OCI-LY1 (cell line): Measurements from ENCODE around the gene VMAC.

Experiments used
- H2AFZ ChIP-seq: fragments of 200-600 bp; sonication (generic), shearing (Covaris generic); 2 replicates; pipeline ENCODE4 v1.6.0; 2014; ENCODE audit warnings: antibody characterized with exemption, mild to moderate bottlenecking, low read length
- H3F3A ChIP-seq: fragments of 200-600 bp; sonication (generic), shearing (Covaris generic); 2 replicates; pipeline ENCODE4 v1.6.0; 2014; ENCODE audit warnings: mild to moderate bottlenecking, antibody characterized with exemption, low read length, moderate library complexity; ENCODE audit not compliant: insufficient read depth
- H3K27ac ChIP-seq: fragments of 200-600 bp; sonication (generic); 2 replicates; pipeline ENCODE4 v1.5.1; 2014; ENCODE audit warnings: low read length, mixed run types, mild to moderate bottlenecking, low read depth; ENCODE audit not compliant: poor library complexity, severe bottlenecking
- H3K27me3 ChIP-seq: fragments of 200-600 bp; sonication (generic); 2 replicates; pipeline ENCODE4 v1.6.0; 2014; ENCODE audit warnings: antibody characterized with exemption, mild to moderate bottlenecking, low read length, moderate library complexity; ENCODE audit not compliant: insufficient read depth
- H3K36me3 ChIP-seq: fragments of 200-600 bp; sonication (generic); 2 replicates; pipeline ENCODE4 v1.6.1; 2014; ENCODE audit warnings: mild to moderate bottlenecking, antibody characterized with exemption, low read length, moderate library complexity, mixed read lengths; ENCODE audit not compliant: insufficient read depth
- H3K4me1 ChIP-seq: fragments of 200-600 bp; sonication (generic); 2 replicates; pipeline ENCODE4 v1.5.1; 2014; ENCODE audit warnings: mild to moderate bottlenecking, low read length, moderate library complexity; ENCODE audit not compliant: insufficient read depth, severe bottlenecking
- H3K4me2 ChIP-seq: fragments of 200-600 bp; sonication (generic), shearing (Covaris generic); 2 replicates; pipeline ENCODE4 v1.6.1; 2014; ENCODE audit warnings: low read length
- H3K4me3 ChIP-seq: fragments of 200-600 bp; sonication (generic); 2 replicates; pipeline ENCODE4 v1.5.1; 2014; ENCODE audit warnings: low read length, low read depth, mild to moderate bottlenecking, mixed read lengths; ENCODE audit not compliant: poor library complexity, severe bottlenecking
- H3K79me2 ChIP-seq: fragments of 200-600 bp; shearing (Covaris generic); 2 replicates; pipeline ENCODE4 v1.6.1; 2016; ENCODE audit warnings: mixed run types, low read length, mixed read lengths; ENCODE audit not compliant: insufficient read depth
- H3K9ac ChIP-seq: fragments of 200-600 bp; sonication (generic), shearing (Covaris generic); 2 replicates; pipeline ENCODE4 v1.6.1; 2014; ENCODE audit warnings: mild to moderate bottlenecking, low read length, mixed read lengths
- H3K9me2 ChIP-seq: fragments of 200-600 bp; sonication (generic), shearing (Covaris generic); 2 replicates; pipeline ENCODE4 v1.6.1; 2014; ENCODE audit warnings: low read depth, mild to moderate bottlenecking, low read length, mixed read lengths
- H3K9me3 ChIP-seq: fragments of 200-600 bp; shearing (Covaris generic); 2 replicates; pipeline ENCODE4 v1.6.1; 2014; ENCODE audit warnings: low read length, mixed read lengths
- H4K20me1 ChIP-seq: fragments of 200-600 bp; sonication (generic), shearing (Covaris generic); 2 replicates; pipeline ENCODE4 v1.6.0; 2016; ENCODE audit warnings: mild to moderate bottlenecking, low read length; ENCODE audit not compliant: insufficient read depth
- EZH2 ChIP-seq: fragments of 200-600 bp; sonication (generic), shearing (Covaris generic); IDR thresholded peaks from 2 replicates; pipeline ENCODE4 v1.8.0; 2017; ENCODE audit warnings: borderline replicate concordance, mixed run types, mild to moderate bottlenecking, antibody characterized with exemption, low read length, moderate library complexity, mixed read lengths
- TF ChIP-seq, protein P1 (sequence below): fragments of 200-600 bp; sonication (generic), shearing (Covaris generic); IDR thresholded peaks from 2 replicates; pipeline ENCODE4 v1.5.1; 2017; ENCODE audit warnings: mild to moderate bottlenecking, antibody characterized with exemption, low read length, moderate library complexity, mixed read lengths

VMAC gene

GRCh38 chr19:5923356-5923755, 18.7 kb downstream of the VMAC start:
- H3K4me2 ChIP-seq: no peak overlapping the region
- H3K27ac ChIP-seq: no peak overlapping the region
- H4K20me1 ChIP-seq: no peaks in the 10 kb centered on the region
- no peaks in the 10 kb centered on the region for H3K9me3 ChIP-seq
- no peak overlapping the region for H3K4me3 ChIP-seq
- no peak overlapping the region for H3K9ac ChIP-seq
- H3K79me2 ChIP-seq: no peaks in the 10 kb centered on the region
- H3K36me3 ChIP-seq: peaks cover 95% of the 10 kb centered on the region
- TF ChIP-seq, protein P1, sequence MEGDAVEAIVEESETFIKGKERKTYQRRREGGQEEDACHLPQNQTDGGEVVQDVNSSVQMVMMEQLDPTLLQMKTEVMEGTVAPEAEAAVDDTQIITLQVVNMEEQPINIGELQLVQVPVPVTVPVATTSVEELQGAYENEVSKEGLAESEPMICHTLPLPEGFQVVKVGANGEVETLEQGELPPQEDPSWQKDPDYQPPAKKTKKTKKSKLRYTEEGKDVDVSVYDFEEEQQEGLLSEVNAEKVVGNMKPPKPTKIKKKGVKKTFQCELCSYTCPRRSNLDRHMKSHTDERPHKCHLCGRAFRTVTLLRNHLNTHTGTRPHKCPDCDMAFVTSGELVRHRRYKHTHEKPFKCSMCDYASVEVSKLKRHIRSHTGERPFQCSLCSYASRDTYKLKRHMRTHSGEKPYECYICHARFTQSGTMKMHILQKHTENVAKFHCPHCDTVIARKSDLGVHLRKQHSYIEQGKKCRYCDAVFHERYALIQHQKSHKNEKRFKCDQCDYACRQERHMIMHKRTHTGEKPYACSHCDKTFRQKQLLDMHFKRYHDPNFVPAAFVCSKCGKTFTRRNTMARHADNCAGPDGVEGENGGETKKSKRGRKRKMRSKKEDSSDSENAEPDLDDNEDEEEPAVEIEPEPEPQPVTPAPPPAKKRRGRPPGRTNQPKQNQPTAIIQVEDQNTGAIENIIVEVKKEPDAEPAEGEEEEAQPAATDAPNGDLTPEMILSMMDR: no peak
- TF ChIP-seq EZH2: no peak
- no peaks in the 10 kb centered on the region for H3K4me1 ChIP-seq
- no peak overlapping the region for H2AFZ ChIP-seq
- H3F3A ChIP-seq: no peaks in the 10 kb centered on the region
- no peaks in the 10 kb centered on the region for H3K9me2 ChIP-seq
- no peaks in the 10 kb centered on the region for H3K27me3 ChIP-seq

DNA sequence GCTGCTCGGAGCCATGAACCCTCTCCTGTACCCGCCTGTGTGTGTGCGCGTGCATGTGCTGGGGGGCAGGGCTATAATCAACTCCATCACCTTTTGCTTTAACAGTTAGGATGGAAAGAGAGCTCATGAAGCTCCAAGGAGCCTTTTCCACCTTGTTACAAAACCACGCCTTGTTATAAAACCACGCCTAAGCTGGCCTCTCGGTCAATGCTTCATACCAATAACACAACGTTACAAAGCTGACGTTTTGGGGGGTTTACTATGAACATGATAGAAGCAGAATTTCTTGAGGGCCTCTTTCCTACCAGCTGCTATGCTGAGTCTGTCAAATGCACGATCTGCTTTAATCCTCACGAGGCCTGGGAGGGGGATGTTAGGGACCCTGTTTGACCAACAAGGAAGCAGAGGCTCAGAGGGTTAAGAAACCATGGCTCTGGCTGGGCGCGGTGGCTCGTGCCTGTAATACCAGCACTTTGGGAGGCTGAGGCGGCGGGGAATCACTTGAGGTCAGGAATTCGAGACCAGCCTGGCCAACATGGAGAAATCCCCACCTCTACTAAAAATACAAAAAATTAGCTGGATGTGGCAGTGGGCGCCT, 21.3 kb downstream of the VMAC start:
- Histone ChIP-seq H3K4me3 (no peak overlapping the region), H3F3A (no peaks in the 10 kb centered on the region), H3K9me2 (no peaks in the 10 kb centered on the region), H3K9ac (no peak overlapping the region), H3K27ac (no peak overlapping the region), H4K20me1 (no peaks in the 10 kb centered on the region), H3K79me2 (no peaks in the 10 kb centered on the region), H2AFZ (no peak overlapping the region), H3K4me2 (no peak overlapping the region), H3K36me3 (peaks cover 97% of the 10 kb centered on the region), H3K4me1 (no peaks in the 10 kb centered on the region), H3K9me3 (no peaks in the 10 kb centered on the region), H3K27me3 (no peaks in the 10 kb centered on the region)
- TF ChIP-seq, protein P1: no peak
- no peak for TF ChIP-seq EZH2

DNA sequence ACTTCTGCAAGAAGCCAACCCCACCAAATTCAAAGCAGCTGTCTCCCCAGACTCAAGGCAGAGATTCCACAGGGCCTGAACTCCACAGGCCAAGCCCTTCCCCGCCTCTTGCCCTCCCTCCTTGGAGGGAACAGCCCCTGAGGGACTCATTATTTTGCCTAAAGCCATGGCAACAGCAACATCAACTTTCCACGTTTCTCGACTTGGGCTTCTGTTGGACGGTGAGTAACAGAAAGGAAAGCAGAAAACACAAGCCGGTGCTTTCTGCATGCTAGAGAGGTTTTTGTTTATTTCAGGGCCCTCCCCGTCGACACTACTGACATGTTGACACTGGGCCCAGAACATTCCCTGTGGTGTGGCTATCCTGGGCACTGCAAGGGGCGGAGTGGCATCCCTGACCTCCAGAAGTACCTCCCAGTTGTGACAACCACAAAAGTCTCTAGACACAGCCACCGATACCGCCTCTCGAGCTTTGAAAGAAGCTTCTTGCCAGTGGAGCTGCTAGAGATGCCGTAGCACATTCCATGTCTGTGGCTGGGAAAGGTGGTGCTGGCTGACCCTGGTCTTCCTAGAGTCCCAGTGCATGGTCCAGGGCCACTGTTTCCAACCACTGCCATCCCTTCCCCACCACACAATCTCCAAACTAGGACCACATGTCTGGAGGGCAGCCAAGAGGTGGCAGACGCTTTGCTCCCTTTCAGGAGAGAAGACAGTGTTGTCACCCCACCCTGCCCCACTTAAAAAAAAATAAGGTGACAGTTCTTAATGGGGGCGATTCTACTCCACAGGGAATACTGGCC, 22.2 kb downstream of the VMAC start:
- H3K9ac ChIP-seq: no peak overlapping the region
- no peaks in the 10 kb centered on the region for H3K27me3 ChIP-seq
- no peak overlapping the region for H3K4me3 ChIP-seq
- no peaks in the 10 kb centered on the region for H3K9me2 ChIP-seq
- H3K36me3 ChIP-seq: peaks cover 96% of the 10 kb centered on the region
- no peak overlapping the region for H3K4me2 ChIP-seq
- H4K20me1 ChIP-seq: no peaks in the 10 kb centered on the region
- no peaks in the 10 kb centered on the region for H3K9me3 ChIP-seq
- H3K27ac ChIP-seq: no peak overlapping the region
- no peaks in the 10 kb centered on the region for H3F3A ChIP-seq
- no peaks in the 10 kb centered on the region for H3K4me1 ChIP-seq
- H2AFZ ChIP-seq: no peak overlapping the region
- no peaks in the 10 kb centered on the region for H3K79me2 ChIP-seq
- TF ChIP-seq, protein P1: no peak
- no peak for TF ChIP-seq EZH2
